Loucy (cell line): ENCODE measurements around the gene DAB2.

Experiments
- H2AFZ ChIP-seq: fragments of 200-600 bp; sonication (generic); 2 replicates; pipeline ENCODE4 v1.6.0; 2016; ENCODE audit warnings: antibody characterized with exemption, mild to moderate bottlenecking, low read length, moderate library complexity
- H3F3A ChIP-seq: fragments of 200-600 bp; 2 replicates; pipeline ENCODE4 v1.6.0; 2016; ENCODE audit warnings: antibody characterized with exemption, low read depth, mild to moderate bottlenecking
- H3K27me3 ChIP-seq: fragments of 200-600 bp; sonication (generic); 2 replicates; pipeline ENCODE4 v1.6.1; 2014; ENCODE audit warnings: low read length, mild to moderate bottlenecking; ENCODE audit not compliant: insufficient read depth, poor library complexity, severe bottlenecking
- H3K36me3 ChIP-seq: fragments of 200-600 bp; sonication (generic); 2 replicates; pipeline ENCODE4 v1.6.1; 2016; ENCODE audit warnings: low read length; ENCODE audit not compliant: insufficient read depth
- H3K4me1 ChIP-seq: fragments of 200-600 bp; sonication (generic); 2 replicates; pipeline ENCODE4 v1.5.1; 2014; ENCODE audit warnings: low read length, mild to moderate bottlenecking; ENCODE audit not compliant: insufficient read depth, poor library complexity, severe bottlenecking
- H3K4me2 ChIP-seq: fragments of 200-600 bp; sonication (generic); 2 replicates; pipeline ENCODE4 v1.6.0; 2014; ENCODE audit warnings: antibody characterized with exemption, low read length, low read depth, mild to moderate bottlenecking; ENCODE audit not compliant: poor library complexity, severe bottlenecking
- H3K4me3 ChIP-seq: fragments of 200-600 bp; sonication (generic); 2 replicates; pipeline ENCODE4 v1.5.1; 2014; ENCODE audit warnings: low read length, mild to moderate bottlenecking, mixed read lengths; ENCODE audit not compliant: poor library complexity, severe bottlenecking
- H3K79me2 ChIP-seq: fragments of 200-600 bp; sonication (generic); 2 replicates; pipeline ENCODE4 v1.6.1; 2014; ENCODE audit warnings: low read length; ENCODE audit not compliant: insufficient read depth
- H3K9ac ChIP-seq: fragments of 200-600 bp; sonication (generic); 2 replicates; pipeline ENCODE4 v1.6.0; 2014; ENCODE audit warnings: mild to moderate bottlenecking, low read depth, low read length, moderate library complexity; ENCODE audit not compliant: poor library complexity, severe bottlenecking
- H3K9me2 ChIP-seq: fragments of 200-600 bp; sonication (generic); replicated peaks from 2 replicates; pipeline ENCODE4 v1.6.1; 2016; ENCODE audit warnings: low read depth, low read length, mixed read lengths
- H3K9me3 ChIP-seq: fragments of 200-600 bp; sonication (generic); 2 replicates; pipeline ENCODE4 v1.6.1; 2014; ENCODE audit warnings: mild to moderate bottlenecking, antibody characterized with exemption, low read length, low read depth; ENCODE audit not compliant: insufficient read depth
- H4K20me1 ChIP-seq: fragments of 200-600 bp; sonication (generic); 2 replicates; pipeline ENCODE4 v1.6.0; 2014; ENCODE audit warnings: antibody characterized with exemption, low read length, mild to moderate bottlenecking; ENCODE audit not compliant: insufficient read depth, poor library complexity, severe bottlenecking
- EZH2phosphoT487 ChIP-seq: fragments of 200-600 bp; IDR thresholded peaks from 2 replicates; pipeline ENCODE4 v1.6.1; 2018; ENCODE audit warnings: antibody characterized with exemption, mild to moderate bottlenecking, moderate library complexity, borderline replicate concordance
- TF ChIP-seq, protein P1 (sequence below): fragments of 200-600 bp; sonication (generic); conservative IDR thresholded peaks from 2 replicates; pipeline ENCODE4 v1.5.1; 2014; ENCODE audit warnings: mild to moderate bottlenecking, antibody characterized with exemption, low read length

DAB2 gene

DNA sequence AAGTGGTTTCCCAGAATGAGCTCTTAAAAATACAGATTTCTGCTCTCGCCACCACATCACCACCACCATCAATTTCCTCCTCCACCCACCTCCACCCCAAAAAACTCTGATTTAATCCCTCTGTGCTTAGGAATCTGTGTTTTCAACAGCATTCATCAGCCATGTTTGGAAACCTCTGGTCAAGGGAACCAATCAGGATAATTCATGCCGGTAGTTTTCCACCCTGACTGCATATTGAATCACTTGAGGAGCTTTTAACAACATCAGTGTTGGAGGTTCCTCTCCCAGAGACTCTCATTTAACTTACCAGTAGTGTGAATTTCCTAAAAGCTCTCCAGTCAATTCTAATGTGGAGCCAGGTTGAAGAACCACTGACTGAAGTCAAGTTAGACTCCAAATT, 46.0 kb upstream of the DAB2 start:
- Histone ChIP-seq H3K9me2 (no peaks in the 10 kb centered on the region), H3K79me2 (no peaks in the 10 kb centered on the region), H3K4me1 (no peaks in the 10 kb centered on the region), H3K4me2 (no peak overlapping the region), H2AFZ (no peak overlapping the region), H3F3A (no peaks in the 10 kb centered on the region), H4K20me1 (no peaks in the 10 kb centered on the region), H3K36me3 (no peaks in the 10 kb centered on the region), H3K27me3 (no peaks in the 10 kb centered on the region), H3K9me3 (no peaks in the 10 kb centered on the region), H3K9ac (no peak overlapping the region), H3K4me3 (no peak overlapping the region)
- TF ChIP-seq, protein P1, sequence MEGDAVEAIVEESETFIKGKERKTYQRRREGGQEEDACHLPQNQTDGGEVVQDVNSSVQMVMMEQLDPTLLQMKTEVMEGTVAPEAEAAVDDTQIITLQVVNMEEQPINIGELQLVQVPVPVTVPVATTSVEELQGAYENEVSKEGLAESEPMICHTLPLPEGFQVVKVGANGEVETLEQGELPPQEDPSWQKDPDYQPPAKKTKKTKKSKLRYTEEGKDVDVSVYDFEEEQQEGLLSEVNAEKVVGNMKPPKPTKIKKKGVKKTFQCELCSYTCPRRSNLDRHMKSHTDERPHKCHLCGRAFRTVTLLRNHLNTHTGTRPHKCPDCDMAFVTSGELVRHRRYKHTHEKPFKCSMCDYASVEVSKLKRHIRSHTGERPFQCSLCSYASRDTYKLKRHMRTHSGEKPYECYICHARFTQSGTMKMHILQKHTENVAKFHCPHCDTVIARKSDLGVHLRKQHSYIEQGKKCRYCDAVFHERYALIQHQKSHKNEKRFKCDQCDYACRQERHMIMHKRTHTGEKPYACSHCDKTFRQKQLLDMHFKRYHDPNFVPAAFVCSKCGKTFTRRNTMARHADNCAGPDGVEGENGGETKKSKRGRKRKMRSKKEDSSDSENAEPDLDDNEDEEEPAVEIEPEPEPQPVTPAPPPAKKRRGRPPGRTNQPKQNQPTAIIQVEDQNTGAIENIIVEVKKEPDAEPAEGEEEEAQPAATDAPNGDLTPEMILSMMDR: no peak
- no peak for TF ChIP-seq EZH2phosphoT487

DNA sequence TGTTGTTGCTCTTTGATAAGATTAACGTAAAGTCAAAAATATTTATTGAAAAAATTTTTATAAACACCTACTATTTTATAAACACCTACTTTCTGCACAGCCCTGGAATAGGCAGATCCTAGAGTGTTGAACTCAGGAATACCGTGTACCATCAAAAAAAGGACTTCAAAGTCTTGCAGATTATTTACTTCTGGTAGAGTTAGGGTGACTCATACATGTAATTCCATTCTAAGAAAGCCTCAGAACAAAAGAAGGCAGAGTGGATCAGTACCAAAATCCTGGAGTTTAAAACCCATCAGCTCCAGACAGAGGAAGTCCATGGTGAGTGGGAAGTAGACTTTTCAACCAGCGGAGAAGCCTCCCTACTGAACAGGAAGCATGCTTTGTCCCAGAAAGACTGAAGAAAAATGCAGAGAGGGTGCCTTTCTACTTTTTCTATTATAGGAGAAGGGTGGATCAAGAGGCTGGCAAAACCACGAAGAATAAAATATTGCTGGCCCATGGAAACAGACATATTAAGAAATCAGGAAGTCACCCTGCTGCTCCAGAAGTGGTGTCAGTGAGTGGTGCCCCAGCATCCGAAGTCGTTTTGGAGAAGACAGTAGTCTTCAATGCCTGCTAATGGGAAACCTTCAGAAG, 45.1 kb upstream of the DAB2 start:
- Histone ChIP-seq H3K27me3 (no peaks in the 10 kb centered on the region), H3K4me3 (no peak overlapping the region), H3K4me2 (no peak overlapping the region), H4K20me1 (no peaks in the 10 kb centered on the region), H3K9me2 (no peaks in the 10 kb centered on the region), H3K9me3 (no peaks in the 10 kb centered on the region), H2AFZ (no peak overlapping the region), H3F3A (no peaks in the 10 kb centered on the region), H3K79me2 (no peaks in the 10 kb centered on the region), H3K4me1 (no peaks in the 10 kb centered on the region), H3K9ac (no peak overlapping the region), H3K36me3 (no peaks in the 10 kb centered on the region)
- TF ChIP-seq, protein P1: no peak
- TF ChIP-seq EZH2phosphoT487: no peak

DNA sequence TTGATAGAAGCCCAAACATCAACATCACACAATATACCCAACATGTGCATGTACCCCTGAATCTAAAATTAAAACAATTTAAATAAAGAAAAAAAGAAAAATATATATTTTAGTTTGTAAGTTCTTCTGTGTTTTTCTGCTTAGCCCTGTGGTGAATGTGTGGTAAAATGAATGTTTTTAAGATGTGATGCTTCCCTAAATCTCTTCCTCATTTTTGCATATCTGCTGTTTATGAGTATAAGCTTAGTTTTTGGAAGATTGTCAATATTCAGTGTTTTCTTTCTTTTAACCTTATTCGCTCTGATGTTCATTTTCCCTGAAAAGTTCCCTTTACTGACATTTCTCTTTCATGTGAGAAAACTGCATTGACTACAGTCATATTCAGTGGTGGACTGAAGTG, 44.4 kb upstream of the DAB2 start:
- H3K79me2 ChIP-seq: no peaks in the 10 kb centered on the region
- no peak overlapping the region for H2AFZ ChIP-seq
- H3F3A ChIP-seq: no peaks in the 10 kb centered on the region
- H3K9me2 ChIP-seq: no peaks in the 10 kb centered on the region
- H3K4me1 ChIP-seq: no peaks in the 10 kb centered on the region
- no peaks in the 10 kb centered on the region for H3K9me3 ChIP-seq
- TF ChIP-seq, protein P1: no peak
- TF ChIP-seq EZH2phosphoT487: no peak
- no peak overlapping the region for H3K9ac ChIP-seq
- H3K4me2 ChIP-seq: no peak overlapping the region
- no peak overlapping the region for H3K4me3 ChIP-seq
- H3K27me3 ChIP-seq: no peaks in the 10 kb centered on the region
- H4K20me1 ChIP-seq: no peaks in the 10 kb centered on the region
- no peaks in the 10 kb centered on the region for H3K36me3 ChIP-seq
